HG03439 (cell line): ENCODE results near the gene MOK.
"Not testable (repeated sequence)": the region's sequence is repeated elsewhere in the genome, so short reads cannot be mapped to it uniquely, and the experiment has no call there.

Experiments
- ATAC-seq: cut with Tn5 transposase; IDR thresholded peaks from one replicate; pipeline ENCODE4 v1.9.1; 2021; ENCODE audit warnings: mild to moderate bottlenecking, moderate library complexity; ENCODE audit not compliant: unreplicated experiment

MOK gene

GRCh38 chr14:102321456-102322422 is 16.8 kb upstream of the MOK start:
- no peak for ATAC-seq

DNA sequence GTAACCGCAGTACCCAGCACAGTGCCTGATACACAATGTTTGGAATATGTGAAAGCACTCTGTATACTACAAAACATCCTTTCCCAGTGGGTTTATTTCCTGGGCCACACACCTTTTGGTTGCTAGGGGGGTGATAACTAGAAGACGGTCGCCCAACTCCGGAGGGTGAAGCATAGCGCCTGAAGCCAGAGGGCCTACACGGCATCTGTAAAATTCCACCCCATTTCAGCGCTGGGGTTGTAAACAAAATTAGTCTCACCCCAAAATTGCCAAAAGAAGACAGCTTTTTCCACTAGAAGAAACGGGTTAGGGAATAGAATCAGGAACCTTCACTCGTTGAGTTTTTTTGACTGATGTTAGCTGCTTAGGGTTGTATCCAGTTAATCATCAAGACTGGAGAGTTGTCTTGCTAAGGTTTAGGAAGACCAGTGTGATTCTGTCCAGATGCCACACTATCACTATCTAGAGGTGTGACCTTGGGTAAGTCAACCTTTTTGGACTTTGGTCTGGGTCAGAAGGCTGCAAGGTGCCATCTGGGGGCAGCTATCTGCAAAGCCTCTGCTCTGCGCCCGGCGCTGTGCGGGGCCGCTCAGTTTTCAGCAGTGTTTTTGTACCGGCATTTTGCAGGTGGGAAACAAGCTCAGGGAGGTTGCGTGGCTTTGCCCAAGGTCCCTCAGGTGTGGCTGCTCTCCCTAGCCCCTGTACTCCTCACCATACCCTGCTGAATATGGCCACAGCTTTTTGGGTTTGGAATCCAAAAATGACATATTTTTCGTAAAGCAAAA is 15.9 kb upstream of the MOK start:
- ATAC-seq = no peak

DNA sequence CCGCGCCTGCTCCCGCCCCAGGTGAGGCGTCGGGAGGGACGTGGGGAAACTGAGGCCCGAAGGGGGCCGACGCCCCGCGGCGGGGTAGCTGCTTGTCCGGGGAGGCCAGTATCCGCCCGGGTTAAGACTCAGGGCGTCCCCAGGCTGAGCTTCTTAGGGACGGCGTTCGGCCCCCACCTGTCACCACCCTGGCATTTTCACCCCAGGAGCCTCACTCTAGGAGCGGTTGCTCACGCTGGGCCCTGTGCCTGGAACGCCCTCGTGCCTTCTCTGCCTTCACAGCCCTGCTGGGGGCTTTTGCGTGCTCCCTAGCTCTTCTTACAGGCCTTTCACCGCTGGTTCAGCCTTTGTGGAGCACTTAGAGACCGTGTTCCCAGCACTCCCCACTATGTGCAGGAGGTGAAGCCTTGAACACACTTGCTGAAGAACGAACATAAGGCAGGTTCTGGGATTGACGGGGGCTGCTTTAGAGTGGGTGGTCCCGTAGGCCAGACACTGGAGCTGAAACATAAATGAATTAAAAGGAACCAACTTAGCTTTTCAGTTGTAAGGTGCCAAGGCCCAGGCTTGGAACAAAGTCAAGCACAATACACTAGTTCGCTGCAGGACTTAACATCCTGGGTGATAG is 15.2 kb upstream of the MOK start:
- peak; percentile 22 for ATAC-seq

- peak; percentile 53 for ATAC-seq
Measured at GRCh38 chr14:102319351-102320032, 14.5 kb upstream of the MOK start, which contains the start of gene ZNF839. ZNF839 (plus strand) TSS chr14:102319746; CDS start chr14:102319766, 20 bp downstream.

GRCh38 chr14:102318781-102319276 is 13.9 kb upstream of the MOK start:
- ATAC-seq = no peak

DNA sequence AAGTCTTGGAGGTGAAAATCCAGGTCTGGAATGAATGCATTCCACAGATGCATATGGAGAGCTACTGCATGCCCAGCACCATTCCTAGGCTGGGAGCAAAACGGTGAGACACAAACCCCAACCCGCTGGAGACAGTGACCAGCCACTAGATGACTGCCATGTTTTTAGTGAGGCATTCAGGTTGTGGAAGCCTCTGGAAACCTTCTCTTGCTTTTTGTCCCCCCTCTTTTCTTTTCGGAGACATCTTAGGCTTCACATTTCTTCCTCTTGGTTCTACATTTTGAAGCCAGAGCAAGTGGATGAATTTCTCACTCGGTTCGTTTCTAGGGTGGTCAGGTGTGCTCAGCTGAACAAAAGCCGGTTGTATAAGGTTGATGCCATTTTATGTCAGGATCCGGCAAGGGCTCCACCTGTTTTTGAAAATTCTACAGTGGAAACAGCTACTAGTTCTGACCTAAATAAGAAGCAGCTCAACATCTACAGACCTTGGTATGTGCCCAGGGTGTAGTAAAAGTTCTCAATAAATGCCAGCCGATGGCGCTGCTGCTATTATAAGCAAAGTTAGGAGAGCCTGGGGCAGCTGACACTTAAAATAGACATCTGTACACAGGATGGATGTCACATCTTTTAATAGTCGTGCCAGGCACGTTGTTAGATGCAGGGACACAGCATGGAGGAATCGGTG is 12.7 kb upstream of the MOK start:
- ATAC-seq = no peak

GRCh38 chr14:102316743-102317563 is 12.0 kb upstream of the MOK start:
- ATAC-seq = peak; percentile 60

GRCh38 chr14:102316338-102316742 is 11.4 kb upstream of the MOK start:
- no peak for ATAC-seq

DNA sequence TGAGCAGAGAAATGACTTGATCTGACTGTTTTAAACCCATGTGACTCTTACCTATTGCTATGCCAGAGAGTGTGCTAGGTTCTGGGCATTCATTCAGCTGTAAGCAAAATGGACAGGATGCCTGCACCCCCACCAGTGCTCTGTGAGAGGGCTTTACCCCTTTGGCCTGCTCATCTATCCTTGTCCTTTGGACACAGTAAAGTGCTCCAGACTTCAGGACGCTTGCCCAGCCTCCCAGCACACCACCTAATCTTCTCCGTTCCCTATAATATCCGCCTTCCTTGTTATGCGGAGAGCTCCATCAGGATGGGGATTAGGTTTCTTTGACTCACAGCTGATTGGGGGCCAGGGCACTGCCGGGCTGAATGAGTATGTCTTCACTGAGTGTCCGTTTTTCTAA is 10.2 kb upstream of the MOK start:
- ATAC-seq = no peak

DNA sequence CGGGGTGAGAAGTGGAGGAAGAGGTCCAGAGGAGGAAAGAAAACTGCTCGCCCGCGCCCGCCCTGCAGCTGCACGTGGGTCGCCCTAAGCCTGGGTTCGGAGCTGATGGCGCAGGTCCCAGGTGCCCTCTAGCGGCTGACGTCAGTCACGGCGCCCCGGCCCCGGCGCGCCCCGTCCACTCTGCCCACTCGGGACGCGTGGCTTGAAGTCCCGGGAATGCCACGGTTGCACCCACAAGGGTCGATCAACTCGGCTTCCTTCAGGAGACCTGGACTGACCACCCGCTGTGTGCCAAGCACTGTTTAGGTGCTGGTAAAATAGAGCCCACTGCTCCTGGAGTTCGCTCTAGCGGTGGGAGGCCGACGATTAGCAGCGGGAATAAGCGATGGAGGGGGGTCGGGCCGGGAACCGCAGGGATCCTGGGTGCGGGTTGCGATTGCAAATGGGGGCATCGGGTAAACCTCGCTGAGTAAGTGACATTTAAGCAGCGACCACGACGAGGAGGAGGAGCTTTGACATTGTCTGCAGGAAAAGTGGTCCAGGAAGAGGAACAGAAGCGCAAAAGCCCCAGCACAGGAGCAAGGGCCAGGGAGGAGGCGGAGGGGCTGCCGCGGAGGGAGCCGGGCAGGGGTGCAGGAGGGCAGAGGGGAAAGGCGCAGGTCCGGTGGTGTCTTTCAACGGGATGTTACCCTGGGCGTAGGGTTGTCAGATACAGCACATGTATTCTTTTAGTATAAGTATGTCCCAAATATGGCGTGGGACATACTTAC is 9.5 kb upstream of the MOK start:
- peak; percentile 56 for ATAC-seq

- ATAC-seq = no peak
Measured at GRCh38 chr14:102303664-102304063, 1.3 kb downstream of the MOK start.

GRCh38 chr14:102298303-102299070 is 6.5 kb downstream of the MOK start:
- ATAC-seq = not testable (repeated sequence)

GRCh38 chr14:102297436-102298170 is 7.4 kb downstream of the MOK start:
- ATAC-seq = no peak

DNA sequence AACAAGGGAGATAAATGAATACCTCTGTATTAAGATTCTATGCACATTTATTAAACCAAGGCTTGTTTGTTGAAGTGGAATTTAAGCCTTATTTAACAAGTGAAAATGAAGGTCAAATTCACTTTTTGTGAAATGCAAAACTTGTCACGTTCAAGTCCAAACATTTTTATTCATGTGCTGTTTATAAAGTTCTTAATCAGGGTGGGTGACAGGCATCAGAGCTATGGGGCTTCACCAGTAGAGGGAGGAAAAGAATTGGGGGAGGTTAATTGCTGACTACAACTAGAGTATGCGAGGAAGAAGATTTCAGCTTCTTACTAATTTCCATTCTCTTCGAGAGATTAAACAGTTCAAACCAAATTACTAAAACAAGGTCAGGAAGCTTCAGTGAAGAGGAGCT is 9.7 kb downstream of the MOK start:
- ATAC-seq = no peak

DNA sequence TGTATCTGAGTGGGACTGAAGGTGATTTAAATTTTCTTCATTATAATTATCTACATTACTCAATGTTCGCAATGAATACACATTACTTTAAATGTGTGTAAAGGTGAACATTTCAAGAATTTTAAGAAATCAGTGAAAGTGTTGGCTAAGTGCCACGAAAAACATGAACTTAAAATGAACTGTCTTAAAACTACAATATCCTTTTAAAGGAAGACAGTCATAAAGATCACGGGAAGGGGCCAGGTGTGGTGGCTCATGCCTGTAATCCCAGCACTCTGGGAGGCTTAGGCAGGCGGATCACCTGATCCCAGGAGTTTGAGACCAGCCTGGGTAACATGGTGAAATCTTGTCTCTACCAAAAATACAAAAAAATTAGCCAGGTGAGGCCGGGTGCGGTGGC is 11.2 kb downstream of the MOK start:
- ATAC-seq = no peak

- ATAC-seq = no peak
Measured at GRCh38 chr14:102292441-102292840, 12.5 kb downstream of the MOK start.

DNA sequence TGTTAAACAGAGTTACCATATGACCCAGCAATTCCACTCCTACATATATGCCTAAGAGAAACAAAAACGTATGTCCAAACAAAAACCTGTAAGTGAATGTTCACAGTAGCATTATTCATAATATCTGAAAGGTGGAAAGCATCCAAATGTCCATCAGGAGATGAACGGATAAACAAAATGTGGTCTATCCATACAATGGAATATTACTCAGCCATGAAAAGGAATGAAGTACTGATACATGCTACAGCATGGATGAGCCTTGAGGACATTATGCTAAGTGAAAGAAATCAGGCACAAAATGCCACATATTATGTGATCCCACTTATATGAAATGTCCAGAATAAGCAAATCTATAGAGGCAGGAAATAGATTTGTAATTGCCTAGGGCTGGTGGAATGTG is 16.8 kb downstream of the MOK start:
- no peak for ATAC-seq
